ENCODE data around the gene APOL6. TPM values are rescaled to one million over a fixed set of nuclear protein-coding genes. Genes with fewer than 3 reads are reported as not detected.

Gene APOL6
- total and polyA plus RNA-seq, 2 of the 4 experiments (the other 2 are of a cell fraction) = 1.2 to 7.2 TPM

DNA sequence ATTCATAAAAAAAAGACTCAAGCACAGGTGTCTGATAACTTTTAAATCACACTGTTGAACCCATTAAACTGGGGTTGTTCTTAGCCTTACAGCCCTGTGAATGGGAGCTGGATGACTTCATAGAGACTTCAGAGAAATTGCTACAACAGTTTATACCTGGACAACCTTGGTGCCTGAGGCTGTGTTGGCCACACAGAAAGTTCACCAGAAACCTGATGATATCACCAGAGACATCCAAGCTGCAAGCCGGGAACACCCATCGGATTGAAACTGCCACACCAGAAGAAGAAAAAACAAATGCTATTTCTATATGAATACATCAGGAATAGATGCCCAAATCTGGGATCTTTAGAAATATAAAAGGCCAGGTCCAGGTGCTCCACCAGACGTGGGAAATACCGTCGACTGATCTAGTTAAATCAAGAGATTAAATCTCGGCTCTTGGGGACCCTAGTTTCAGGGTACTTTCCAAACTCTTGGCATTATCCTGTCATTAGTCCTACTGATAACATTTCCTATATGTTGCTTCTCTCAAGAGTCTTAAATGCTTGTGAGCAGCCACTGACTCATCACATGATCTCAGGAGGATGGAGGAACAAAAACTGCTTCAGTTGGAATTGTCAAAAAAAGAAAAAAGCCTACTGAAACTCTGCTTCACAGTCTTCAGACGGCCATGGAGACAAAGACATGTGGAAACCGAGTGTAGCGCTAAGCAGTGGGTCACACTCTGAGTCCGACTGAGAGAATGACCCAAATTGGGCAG, 40.8 kb downstream of the APOL6 start:
- CTCF ChIA-PET = no interaction called here

More for the DNA sequence above, 40.8 kb downstream of the APOL6 start:
- POLR2A ChIA-PET (ENCODE audit: unreplicated experiment) = no interaction called here
- H4K5ac ChIP-seq (ENCODE audit: low read depth, low read length) = no peak overlapping the region
- ATAC-seq (ENCODE audit: low read depth) (no peak; the same call in 1 of the 2 replicates), DNase-seq (peak; percentile 59)
- in situ Hi-C loops (cut with MboI; ENCODE audit: low sequenced_read_pairs) (no loop called here), intact Hi-C loops (cut with micrococcal nuclease) (no loop called here), dilution Hi-C loops (cut with HindIII; ENCODE audit: low sequenced_read_pairs, unreplicated experiment) (no loop called here)
- no peak overlapping the region for H2BK15ac ChIP-seq (ENCODE audit: low read depth, low read length)
- H3K4ac ChIP-seq (ENCODE audit: low read depth, low read length) = no peak overlapping the region; the same call in 1 of the 2 replicates
- no peak overlapping the region for H3K4me3 ChIP-seq (ENCODE audit: insufficient read depth, low read depth, low read length)
- no peak overlapping the region for H3K18ac ChIP-seq (ENCODE audit: low read depth, low read length)
- H3K23ac ChIP-seq (ENCODE audit: low read depth, low read length) = no peak overlapping the region
- H3K9me1 ChIP-seq (ENCODE audit: insufficient read depth, low read length) = no peaks in the 10 kb centered on the region; the same call in 1 of the 2 replicates
- no peaks in the 10 kb centered on the region for H3K79me1 ChIP-seq (ENCODE audit: low read depth in 1 of 2, low read length in 2 of 2)
- H3K27ac ChIP-seq (ENCODE audit: insufficient read depth, low read length) = no peak overlapping the region
- no peak overlapping the region for H2BK20ac ChIP-seq (ENCODE audit: low read depth, low read length)
- no peaks in the 10 kb centered on the region for H4K20me1 ChIP-seq (ENCODE audit: insufficient read depth, low read length)
- H3K27me3 ChIP-seq (ENCODE audit: control insufficient read depth, insufficient read depth, low read length) = no peaks in the 10 kb centered on the region
- no peaks in the 10 kb centered on the region; the same call in 1 of the 2 replicates for H3K4me1 ChIP-seq (ENCODE audit: control insufficient read depth, insufficient read depth, low read length)
- H3K9ac ChIP-seq (ENCODE audit: low read depth, low read length) = no peak overlapping the region
- H3K36me3 ChIP-seq (ENCODE audit: control insufficient read depth, insufficient read depth, low read length) = no peaks in the 10 kb centered on the region
- no TSS peak for BruUV-seq (replicated peaks)
- no peak overlapping the region for H3K4me2 ChIP-seq (ENCODE audit: low read depth, low read length)
- no peaks in the 10 kb centered on the region for H3K9me3 ChIP-seq (ENCODE audit: control insufficient read depth, insufficient read depth, low read length)
- no peak for TF ChIP-seq CTCF (conservative IDR thresholded peaks at IDR 0.05; ENCODE audit: low read depth, low read length)
- TF ChIP-seq USF2 (IDR thresholded peaks at IDR 0.05; ENCODE audit: low read depth, low read length) = peak; percentile 37; the same call in 1 of the 2 replicates
- TF ChIP-seq RCOR1 (IDR thresholded peaks at IDR 0.05; ENCODE audit: insufficient replicate concordance, low read length) = no peak
- no peak for TF ChIP-seq MXI1 (IDR thresholded peaks at IDR 0.05; ENCODE audit: borderline replicate concordance, low read depth, low read length)
- TF ChIP-seq MAZ (IDR thresholded peaks at IDR 0.05; ENCODE audit: borderline replicate concordance, low read depth, low read length) = no peak
- TF ChIP-seq RFX5 (IDR thresholded peaks at IDR 0.05; ENCODE audit: low read depth, low read length) = no peak
- H3K56ac ChIP-seq (ENCODE audit: extremely low read depth, insufficient read depth, low read length) = no peak overlapping the region
- no peak overlapping the region for H2BK120ac ChIP-seq (ENCODE audit: low read depth, low read length)
- no peak overlapping the region for H3K14ac ChIP-seq (replicated peaks; ENCODE audit: low read depth, low read length)
- H2BK5ac ChIP-seq (ENCODE audit: low read depth, low read length, poor library complexity, severe bottlenecking) = no peak overlapping the region
- peak overlapping the region in 1 of 2 experiments; percentile 69; a peak in 1 of 4 replicates for H4K8ac ChIP-seq (ENCODE audit: low read depth in 2 of 2, low read length in 2 of 2)
- 74% methylated on average over 8 of the region's 10 CpGs; no CpG with 5 or more reads in 1 of the 2 experiments for WGBS, 2 experiments (ENCODE audit: extremely low coverage in 2 of 2, insufficient read length in 1 of 2)
- no peak overlapping the region for H2AK9ac ChIP-seq (replicated peaks; ENCODE audit: low read depth, low read length, poor library complexity)
- no peak overlapping the region for H4K91ac ChIP-seq (ENCODE audit: insufficient read depth, low read depth, low read length)
- H2AK5ac ChIP-seq (ENCODE audit: low read depth, low read length) = no peak overlapping the region
- no peak overlapping the region for H2AFZ ChIP-seq (replicated peaks; ENCODE audit: low read length, poor library complexity)
